HL-60/S4 treated with retinoic acid at 250 ng/mL for 4 days and 3 days (cell line): Measurements from ENCODE around the gene SNX20.

Source experiments
- in situ Hi-C: fragments of 300-500 bp; cut with MboI; formaldehyde crosslinking; loops from 2 replicates; pipeline ENCODE4 v1.7.0; 2022; ENCODE audit warnings: low sequenced_read_pairs

SNX20 gene

GRCh38 chr16:50638816-50639670 lies 42.1 kb downstream of the SNX20 start:
- in situ Hi-C loops: no loop called here

GRCh38 chr16:50637716-50638602 lies 43.2 kb downstream of the SNX20 start:
- in situ Hi-C loops: no loop called here

- in situ Hi-C loops: no loop called here
Measured at GRCh38 chr16:50636753-50637374, 44.2 kb downstream of the SNX20 start.

GRCh38 chr16:50635505-50636392 lies 45.4 kb downstream of the SNX20 start:
- in situ Hi-C loops: no loop called here

- in situ Hi-C loops: no loop called here
Measured at GRCh38 chr16:50634947-50635346, 46.2 kb downstream of the SNX20 start.

- in situ Hi-C loops: no loop called here
Measured at GRCh38 chr16:50634090-50634489, 47.0 kb downstream of the SNX20 start.

GRCh38 chr16:50632927-50633800 lies 47.9 kb downstream of the SNX20 start:
- in situ Hi-C loops: no loop called here

GRCh38 chr16:50631985-50632576 lies 49.0 kb downstream of the SNX20 start:
- in situ Hi-C loops: no loop called here

GRCh38 chr16:50631249-50631984 lies 49.7 kb downstream of the SNX20 start:
- in situ Hi-C loops: no loop called here

GRCh38 chr16:50630394-50631020 lies 50.6 kb downstream of the SNX20 start:
- in situ Hi-C loops: no loop called here

GRCh38 chr16:50629334-50629733 lies 51.8 kb downstream of the SNX20 start:
- in situ Hi-C loops: no loop called here

- in situ Hi-C loops: no loop called here
Measured at GRCh38 chr16:50628156-50628802, 52.8 kb downstream of the SNX20 start.

- in situ Hi-C loops: no loop called here
Measured at GRCh38 chr16:50627419-50627818, 53.7 kb downstream of the SNX20 start.

GRCh38 chr16:50626868-50627267 lies 54.2 kb downstream of the SNX20 start:
- in situ Hi-C loops: no loop called here

GRCh38 chr16:50625374-50625773 lies 55.7 kb downstream of the SNX20 start:
- in situ Hi-C loops: no loop called here

GRCh38 chr16:50624449-50624970 lies 56.6 kb downstream of the SNX20 start:
- in situ Hi-C loops: no loop called here
